ENCODE measurements around the gene AREL1. TPM values are rescaled to one million over a fixed set of nuclear protein-coding genes. Genes with fewer than 3 reads are reported as not detected.

The AREL1 gene
- total RNA-seq, 1 experiment from 2014 or later: 34.2 TPM

GRCh38 chr14:74663884-74664283 lies 49.0 kb downstream of the AREL1 start:
- H3K4me1 Mint-ChIP-seq: no peaks in the 10 kb centered on the region
- Histone ChIP-seq H4K8ac (replicated peaks; ENCODE audit: insufficient read length, low read depth, low read length) (no peak overlapping the region), H3K4ac (ENCODE audit: low read depth, low read length) (no peak overlapping the region), H3K23ac (ENCODE audit: insufficient read length, low read depth, low read length) (no peak overlapping the region), H3K9ac (ENCODE audit: extremely low read depth, insufficient read length, low read length) (no peak overlapping the region), H3K27ac (ENCODE audit: insufficient read length, low read depth, low read length) (no peak overlapping the region), H3K4me2 (ENCODE audit: insufficient read depth, insufficient read length, low read length) (no peak overlapping the region), H3K14ac (ENCODE audit: insufficient read depth, low read length) (no peak overlapping the region), H3K9me3 (ENCODE audit: control insufficient read depth, low read depth, low read length) (no peaks in the 10 kb centered on the region), H2BK20ac (ENCODE audit: low read depth, low read length, poor library complexity, severe bottlenecking) (no peak overlapping the region), H2AFZ (ENCODE audit: low read length) (no peak overlapping the region), H3K4me1 (ENCODE audit: insufficient read depth, low read length) (no peaks in the 10 kb centered on the region), H2AK5ac (ENCODE audit: insufficient read length, low read length) (no peak overlapping the region), H2BK12ac (ENCODE audit: insufficient read length, low read depth, low read length) (no peak overlapping the region), H4K5ac (ENCODE audit: insufficient read length, low read depth, low read length) (no peak overlapping the region), H3K18ac (ENCODE audit: insufficient read length, low read depth, low read length) (no peak overlapping the region), H3T11ph (ENCODE audit: low read length) (no peak overlapping the region), H3K27me3 (ENCODE audit: insufficient read depth, low read length) (no peaks in the 10 kb centered on the region), H3K23me2 (ENCODE audit: insufficient read length, low read depth, low read length, poor library complexity, severe bottlenecking) (no peaks in the 10 kb centered on the region), H2BK120ac (ENCODE audit: low read depth, low read length, poor library complexity, severe bottlenecking) (no peak overlapping the region), H3K56ac (ENCODE audit: insufficient read length, low read depth, low read length) (no peak overlapping the region), H2BK5ac (ENCODE audit: insufficient read length, low read length) (no peak overlapping the region), H3K79me1 (ENCODE audit: insufficient read depth, low read depth, low read length, poor library complexity, severe bottlenecking) (no peaks in the 10 kb centered on the region), H4K91ac (ENCODE audit: insufficient read length, low read depth, low read length) (no peak overlapping the region), H3K79me2 (ENCODE audit: insufficient read depth, low read length) (no peaks in the 10 kb centered on the region), H4K20me1 (ENCODE audit: control insufficient read depth, insufficient read depth, insufficient read length) (no peaks in the 10 kb centered on the region), H2BK15ac (ENCODE audit: low read depth, low read length) (no peak overlapping the region)
- no peak overlapping the region for H3K4me3 Mint-ChIP-seq
- no peaks in the 10 kb centered on the region for H3K9me3 Mint-ChIP-seq
- TF ChIP-seq, protein P1, sequence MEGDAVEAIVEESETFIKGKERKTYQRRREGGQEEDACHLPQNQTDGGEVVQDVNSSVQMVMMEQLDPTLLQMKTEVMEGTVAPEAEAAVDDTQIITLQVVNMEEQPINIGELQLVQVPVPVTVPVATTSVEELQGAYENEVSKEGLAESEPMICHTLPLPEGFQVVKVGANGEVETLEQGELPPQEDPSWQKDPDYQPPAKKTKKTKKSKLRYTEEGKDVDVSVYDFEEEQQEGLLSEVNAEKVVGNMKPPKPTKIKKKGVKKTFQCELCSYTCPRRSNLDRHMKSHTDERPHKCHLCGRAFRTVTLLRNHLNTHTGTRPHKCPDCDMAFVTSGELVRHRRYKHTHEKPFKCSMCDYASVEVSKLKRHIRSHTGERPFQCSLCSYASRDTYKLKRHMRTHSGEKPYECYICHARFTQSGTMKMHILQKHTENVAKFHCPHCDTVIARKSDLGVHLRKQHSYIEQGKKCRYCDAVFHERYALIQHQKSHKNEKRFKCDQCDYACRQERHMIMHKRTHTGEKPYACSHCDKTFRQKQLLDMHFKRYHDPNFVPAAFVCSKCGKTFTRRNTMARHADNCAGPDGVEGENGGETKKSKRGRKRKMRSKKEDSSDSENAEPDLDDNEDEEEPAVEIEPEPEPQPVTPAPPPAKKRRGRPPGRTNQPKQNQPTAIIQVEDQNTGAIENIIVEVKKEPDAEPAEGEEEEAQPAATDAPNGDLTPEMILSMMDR (conservative IDR thresholded peaks at IDR 0.05): no peak
- no peak for DNase-seq
- peak overlapping the region in 1 of 3 experiments; percentile 45; a peak in 3 of 7 replicates for H3K27ac Mint-ChIP-seq
- peaks cover 10 to 72% (median 52%) of the 10 kb centered on the region in 3 experiments; a peak in 6 of 7 replicates for H3K36me3 Mint-ChIP-seq (ENCODE audit: insufficient read depth in 1 of 3, low read depth in 3 of 3)
- no peaks in the 10 kb centered on the region for H3K27me3 Mint-ChIP-seq (ENCODE audit: low read depth)
- WGBS (ENCODE audit: extremely low coverage, insufficient read length, low lambda C conversion rate): no CpG with 5 or more reads among the region's 7 CpGs
